Endodermal cell (in vitro differentiated cells): ENCODE results near the gene CADM1. TPM values are rescaled to one million over a fixed set of nuclear protein-coding genes. Genes with fewer than 3 reads are reported as not detected.
A peak's percentile ranks its signal among the peaks of the same experiment; 100 is the strongest.
"Not testable (repeated sequence)": the region's sequence is repeated elsewhere in the genome, so short reads cannot be mapped to it uniquely, and the experiment has no call there.

ENCODE experiments used
- DNase-seq: peaks from one replicate; pipeline ENCODE4 v3.0.0-alpha.2; 2017
- H3K27ac ChIP-seq: 2 replicates; pipeline ENCODE4 v1.5.1; 2013; ENCODE audit warnings: mild to moderate bottlenecking, low read depth, low read length, moderate library complexity
- H3K27me3 ChIP-seq: 2 replicates; pipeline ENCODE4 v1.6.1; 2013; ENCODE audit warnings: mild to moderate bottlenecking, low read length, moderate library complexity; ENCODE audit not compliant: insufficient read depth, control insufficient read depth, poor library complexity, severe bottlenecking
- H3K36me3 ChIP-seq: 2 replicates; pipeline ENCODE4 v1.7.0; 2013; ENCODE audit warnings: mild to moderate bottlenecking, low read length, moderate library complexity; ENCODE audit not compliant: control insufficient read depth, insufficient read depth
- H3K4me1 ChIP-seq: one replicate; pipeline ENCODE4 v1.7.0; 2013; ENCODE audit warnings: low read length; ENCODE audit not compliant: control insufficient read depth, insufficient read depth
- H3K4me3 ChIP-seq: 2 replicates; pipeline ENCODE4 v1.5.1; 2013; ENCODE audit warnings: mild to moderate bottlenecking, low read length, moderate library complexity
- H3K9ac ChIP-seq: 2 replicates; pipeline ENCODE4 v1.6.1; 2013; ENCODE audit warnings: mild to moderate bottlenecking, low read length, moderate library complexity; ENCODE audit not compliant: poor library complexity, severe bottlenecking; ENCODE audit errors: extremely low read depth
- H3K9me3 ChIP-seq: 2 replicates; pipeline ENCODE4 v1.6.1; 2013; ENCODE audit warnings: mild to moderate bottlenecking, low read length, moderate library complexity; ENCODE audit not compliant: control insufficient read depth
- H3K27ac Mint-ChIP-seq: 2 replicates; pipeline ENCODE4 v1.8.0; 2020; ENCODE audit warnings: mixed read lengths
- H3K27me3 Mint-ChIP-seq: 2 replicates; pipeline ENCODE4 v1.8.0; 2021; ENCODE audit warnings: mild to moderate bottlenecking, mixed read lengths; ENCODE audit not compliant: insufficient read depth
- H3K36me3 Mint-ChIP-seq: 2 replicates; pipeline ENCODE4 v1.8.0; 2020; ENCODE audit warnings: low read depth, mixed read lengths
- H3K4me1 Mint-ChIP-seq: 2 replicates; pipeline ENCODE4 v1.8.0; 2020; ENCODE audit warnings: mixed read lengths
- H3K4me3 Mint-ChIP-seq: 2 replicates; pipeline ENCODE4 v1.8.0; 2020; ENCODE audit warnings: mild to moderate bottlenecking, moderate library complexity, mixed read lengths
- H3K9me3 Mint-ChIP-seq: 2 replicates; pipeline ENCODE4 v1.8.0; 2020; ENCODE audit warnings: mild to moderate bottlenecking, mixed read lengths
- WGBS, 2 experiments: methylation state at CpG; one replicate each; pipeline versions ENCODE4 v1.1.5 to v1.1.7; 2013; ENCODE audit warnings: missing lambda C conversion rate in 2 of 2, mixed read lengths in 1 of 2; ENCODE audit not compliant: insufficient coverage in 1 of 2, insufficient read length in 1 of 2; 5-methylcytosine and 5-hydroxymethylcytosine counted together
- total RNA-seq, 2 donors: library from RNA; stranded (reverse); fragmentation: NEBNext Ultra II Directional in 1 of 2; extraction: Animal tissue kit (Norgen Biotek cat#: 25700) in 1 of 2; gene quantifications; 2 replicates in 1 of 2; 3 replicates in 1 of 2; pipeline ENCODE4 v1.2.1, GENCODE V29; 2021
- TF ChIP-seq, protein P1 (sequence below): fragments of 200-600 bp; sonication (generic); conservative IDR thresholded peaks from 2 replicates; pipeline ENCODE4 v1.5.0; 2021; ENCODE audit warnings: antibody characterized with exemption, mild to moderate bottlenecking

CADM1 gene
- total RNA-seq, 2 donors from 2014 or later, result 76.3 to 88.2 TPM

DNA sequence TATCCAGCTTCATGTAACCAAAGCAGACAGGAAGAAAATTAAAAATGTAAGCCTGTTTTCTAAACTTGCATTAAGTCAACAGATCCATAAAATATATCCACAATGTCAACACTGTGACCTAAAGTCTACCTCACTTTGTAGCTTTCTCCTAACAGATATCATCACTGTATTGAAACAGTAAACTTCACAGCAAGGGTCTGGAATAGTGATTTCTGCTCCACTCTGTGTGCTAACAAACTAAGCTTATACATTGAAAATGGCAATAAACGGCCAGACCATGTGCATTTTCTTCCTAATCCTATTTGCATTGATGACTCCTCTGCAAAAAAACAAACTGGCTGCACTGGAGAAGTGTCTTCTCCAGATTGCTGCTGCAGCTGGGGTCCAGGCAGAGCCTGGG lies 26.8 kb downstream of the CADM1 start:
- Mint-ChIP-seq H3K4me1 (peaks cover 49% of the 10 kb centered on the region), H3K4me3 (no peak overlapping the region), H3K36me3 (no peaks in the 10 kb centered on the region), H3K27me3 (no peaks in the 10 kb centered on the region), H3K9me3 (no peaks in the 10 kb centered on the region), H3K27ac (no peak overlapping the region)
- no peaks in the 10 kb centered on the region for H3K36me3 ChIP-seq
- peaks cover 21% of the 10 kb centered on the region for H3K4me1 ChIP-seq
- H3K9me3 ChIP-seq, result peaks cover 9% of the 10 kb centered on the region
- H3K9ac ChIP-seq, result no peak overlapping the region
- TF ChIP-seq, protein P1, sequence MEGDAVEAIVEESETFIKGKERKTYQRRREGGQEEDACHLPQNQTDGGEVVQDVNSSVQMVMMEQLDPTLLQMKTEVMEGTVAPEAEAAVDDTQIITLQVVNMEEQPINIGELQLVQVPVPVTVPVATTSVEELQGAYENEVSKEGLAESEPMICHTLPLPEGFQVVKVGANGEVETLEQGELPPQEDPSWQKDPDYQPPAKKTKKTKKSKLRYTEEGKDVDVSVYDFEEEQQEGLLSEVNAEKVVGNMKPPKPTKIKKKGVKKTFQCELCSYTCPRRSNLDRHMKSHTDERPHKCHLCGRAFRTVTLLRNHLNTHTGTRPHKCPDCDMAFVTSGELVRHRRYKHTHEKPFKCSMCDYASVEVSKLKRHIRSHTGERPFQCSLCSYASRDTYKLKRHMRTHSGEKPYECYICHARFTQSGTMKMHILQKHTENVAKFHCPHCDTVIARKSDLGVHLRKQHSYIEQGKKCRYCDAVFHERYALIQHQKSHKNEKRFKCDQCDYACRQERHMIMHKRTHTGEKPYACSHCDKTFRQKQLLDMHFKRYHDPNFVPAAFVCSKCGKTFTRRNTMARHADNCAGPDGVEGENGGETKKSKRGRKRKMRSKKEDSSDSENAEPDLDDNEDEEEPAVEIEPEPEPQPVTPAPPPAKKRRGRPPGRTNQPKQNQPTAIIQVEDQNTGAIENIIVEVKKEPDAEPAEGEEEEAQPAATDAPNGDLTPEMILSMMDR, result no peak
- 23 to 67% methylated on average over 1 of the region's 1 CpG for WGBS, 2 experiments
- DNase-seq, result no peak
- no peak overlapping the region for H3K27ac ChIP-seq
- no peak overlapping the region for H3K4me3 ChIP-seq
- no peaks in the 10 kb centered on the region for H3K27me3 ChIP-seq

DNA sequence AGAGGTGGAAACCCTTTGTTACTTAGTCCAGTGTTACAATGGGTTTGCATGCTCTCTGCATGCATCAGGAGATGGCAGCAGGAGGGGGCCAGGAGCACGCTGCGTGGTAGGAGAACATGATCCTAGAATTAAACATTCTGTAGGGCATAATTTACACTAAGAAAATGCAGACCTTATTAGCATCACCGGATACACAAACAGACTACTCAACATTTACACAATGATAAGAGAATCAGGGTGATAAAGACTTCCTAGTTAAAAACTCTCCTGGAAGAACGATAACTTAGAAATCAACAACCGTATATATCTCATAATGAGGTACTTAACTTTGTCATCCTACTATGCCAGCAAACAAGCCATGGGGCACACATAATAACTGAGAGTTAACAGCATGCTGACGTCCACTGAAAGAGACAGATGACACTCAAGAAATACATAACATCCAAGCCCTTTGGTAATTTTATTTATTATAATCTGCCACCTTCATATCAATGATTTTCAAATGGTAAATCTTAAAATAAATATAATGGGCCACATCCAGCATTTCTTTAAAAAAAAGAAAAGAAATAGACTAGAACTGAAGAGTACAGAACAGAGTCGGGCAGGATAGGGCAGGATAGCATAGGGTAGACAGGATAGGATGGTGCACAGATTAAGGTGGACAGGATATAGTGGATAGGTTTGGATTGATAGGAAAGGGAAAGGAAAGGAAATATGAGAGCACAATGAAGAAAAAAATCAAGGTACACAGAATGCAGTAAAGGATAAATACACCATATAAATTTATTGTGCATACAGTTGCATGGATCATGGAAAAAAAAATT lies 27.5 kb downstream of the CADM1 start:
- peak overlapping the region; percentile 87 for H3K27ac Mint-ChIP-seq
- no peaks in the 10 kb centered on the region for H3K27me3 Mint-ChIP-seq
- Histone ChIP-seq H3K4me1 (peaks cover 19% of the 10 kb centered on the region), H3K27ac (no peak overlapping the region), H3K9me3 (peaks cover 9% of the 10 kb centered on the region), H3K27me3 (no peaks in the 10 kb centered on the region), H3K36me3 (no peaks in the 10 kb centered on the region), H3K4me3 (no peak overlapping the region), H3K9ac (no peak overlapping the region)
- 18 to 50% methylated on average over 1 to 7 of the region's 7 CpGs for WGBS, 2 experiments
- H3K4me3 Mint-ChIP-seq, result no peak overlapping the region
- TF ChIP-seq, protein P1, result no peak
- no peaks in the 10 kb centered on the region for H3K36me3 Mint-ChIP-seq
- DNase-seq, result peak; percentile 82
- H3K9me3 Mint-ChIP-seq, result no peaks in the 10 kb centered on the region
- H3K4me1 Mint-ChIP-seq, result peaks cover 45% of the 10 kb centered on the region

DNA sequence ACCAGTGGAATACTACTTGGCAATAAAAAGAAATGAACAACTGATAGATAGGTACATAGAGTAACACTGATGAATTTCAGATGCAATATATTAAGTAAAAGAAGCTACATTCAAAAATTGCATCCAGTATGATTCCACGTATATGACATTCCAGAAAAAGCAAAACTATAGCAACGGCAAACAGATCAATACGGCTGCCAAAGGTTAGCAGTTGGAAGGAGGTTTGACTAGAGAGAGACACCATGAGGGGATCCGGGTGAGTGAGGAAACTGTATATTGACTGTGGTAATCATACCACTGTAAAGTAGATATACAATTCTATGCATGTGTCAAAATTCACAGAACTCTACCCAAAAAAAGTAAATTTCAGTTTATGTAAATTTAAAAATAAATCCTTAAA lies 28.7 kb downstream of the CADM1 start:
- TF ChIP-seq, protein P1, result no peak
- H3K27ac ChIP-seq, result no peak overlapping the region
- H3K36me3 ChIP-seq, result no peaks in the 10 kb centered on the region
- H3K36me3 Mint-ChIP-seq, result no peaks in the 10 kb centered on the region
- no peaks in the 10 kb centered on the region for H3K9me3 Mint-ChIP-seq
- no peak overlapping the region for H3K4me3 ChIP-seq
- no peak overlapping the region for H3K27ac Mint-ChIP-seq
- H3K27me3 Mint-ChIP-seq, result no peaks in the 10 kb centered on the region
- peaks cover 42% of the 10 kb centered on the region for H3K4me1 Mint-ChIP-seq
- no peaks in the 10 kb centered on the region for H3K27me3 ChIP-seq
- WGBS, 2 experiments, result 92 to 100% methylated on average over 2 to 3 of the region's 4 CpGs
- no peak overlapping the region for H3K4me3 Mint-ChIP-seq
- H3K9me3 ChIP-seq, result peaks cover 9% of the 10 kb centered on the region
- DNase-seq, result no peak
- peaks cover 18% of the 10 kb centered on the region for H3K4me1 ChIP-seq
- H3K9ac ChIP-seq, result no peak overlapping the region

DNA sequence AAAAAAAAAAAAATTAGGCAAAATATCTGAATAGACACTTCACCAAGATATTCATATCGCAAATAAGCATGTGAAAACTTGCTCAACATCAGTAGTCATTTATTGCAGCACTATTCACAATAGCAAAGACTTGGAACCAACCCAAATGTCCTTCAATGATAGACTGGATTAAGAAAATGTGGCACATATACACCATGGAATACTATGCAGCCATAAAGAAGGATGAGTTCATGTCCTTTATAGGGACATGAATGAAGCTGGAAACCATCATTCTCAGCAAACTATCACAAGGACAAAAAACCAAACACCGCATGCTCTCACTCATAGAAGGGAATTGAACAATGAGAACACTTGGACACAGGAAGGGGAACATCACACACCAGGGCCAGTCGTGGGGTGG lies 29.9 kb downstream of the CADM1 start:
- H3K9ac ChIP-seq, H3K36me3 Mint-ChIP-seq, H3K4me3 Mint-ChIP-seq, H3K4me1 ChIP-seq, H3K27ac ChIP-seq, H3K4me3 ChIP-seq, DNase-seq, H3K27me3 ChIP-seq, H3K27me3 Mint-ChIP-seq, H3K27ac Mint-ChIP-seq, H3K9me3 ChIP-seq, H3K36me3 ChIP-seq, H3K9me3 Mint-ChIP-seq: not testable (repeated sequence)
- peaks cover 35% of the 10 kb centered on the region for H3K4me1 Mint-ChIP-seq
- WGBS, 2 experiments, result 80% methylated on average over 2 of the region's 3 CpGs; no CpG with 5 or more reads in 1 of the 2 experiments
